Nephron progenitor cell (in vitro differentiated cells): ENCODE results near the gene MAG.

Experiments used
- DNase-seq: peaks from one replicate; pipeline ENCODE4 v3.0.0; 2021
- H3K27ac Mint-ChIP-seq: 2 replicates; pipeline ENCODE4 v1.8.0; 2021; ENCODE audit warnings: mild to moderate bottlenecking, moderate library complexity, mixed read lengths
- H3K27me3 Mint-ChIP-seq: 2 replicates; pipeline ENCODE4 v1.8.0; 2021; ENCODE audit warnings: mild to moderate bottlenecking, low read depth, mixed read lengths; ENCODE audit not compliant: poor library complexity
- H3K36me3 Mint-ChIP-seq: 2 replicates; pipeline ENCODE4 v1.8.0; 2021; ENCODE audit warnings: low read depth, mixed read lengths
- H3K4me1 Mint-ChIP-seq: 2 replicates; pipeline ENCODE4 v1.8.0; 2021; ENCODE audit warnings: mixed read lengths
- H3K4me3 Mint-ChIP-seq: 2 replicates; pipeline ENCODE4 v1.8.0; 2021; ENCODE audit warnings: mild to moderate bottlenecking, moderate library complexity, mixed read lengths
- H3K9me3 Mint-ChIP-seq: 2 replicates; pipeline ENCODE4 v1.8.0; 2021; ENCODE audit warnings: mild to moderate bottlenecking, moderate library complexity, mixed read lengths
- TF ChIP-seq, protein P1 (sequence below): fragments of 200-600 bp; sonication (generic); IDR thresholded peaks from 2 replicates; pipeline ENCODE4 v1.5.0; 2021; ENCODE audit warnings: antibody characterized with exemption

MAG gene

DNA sequence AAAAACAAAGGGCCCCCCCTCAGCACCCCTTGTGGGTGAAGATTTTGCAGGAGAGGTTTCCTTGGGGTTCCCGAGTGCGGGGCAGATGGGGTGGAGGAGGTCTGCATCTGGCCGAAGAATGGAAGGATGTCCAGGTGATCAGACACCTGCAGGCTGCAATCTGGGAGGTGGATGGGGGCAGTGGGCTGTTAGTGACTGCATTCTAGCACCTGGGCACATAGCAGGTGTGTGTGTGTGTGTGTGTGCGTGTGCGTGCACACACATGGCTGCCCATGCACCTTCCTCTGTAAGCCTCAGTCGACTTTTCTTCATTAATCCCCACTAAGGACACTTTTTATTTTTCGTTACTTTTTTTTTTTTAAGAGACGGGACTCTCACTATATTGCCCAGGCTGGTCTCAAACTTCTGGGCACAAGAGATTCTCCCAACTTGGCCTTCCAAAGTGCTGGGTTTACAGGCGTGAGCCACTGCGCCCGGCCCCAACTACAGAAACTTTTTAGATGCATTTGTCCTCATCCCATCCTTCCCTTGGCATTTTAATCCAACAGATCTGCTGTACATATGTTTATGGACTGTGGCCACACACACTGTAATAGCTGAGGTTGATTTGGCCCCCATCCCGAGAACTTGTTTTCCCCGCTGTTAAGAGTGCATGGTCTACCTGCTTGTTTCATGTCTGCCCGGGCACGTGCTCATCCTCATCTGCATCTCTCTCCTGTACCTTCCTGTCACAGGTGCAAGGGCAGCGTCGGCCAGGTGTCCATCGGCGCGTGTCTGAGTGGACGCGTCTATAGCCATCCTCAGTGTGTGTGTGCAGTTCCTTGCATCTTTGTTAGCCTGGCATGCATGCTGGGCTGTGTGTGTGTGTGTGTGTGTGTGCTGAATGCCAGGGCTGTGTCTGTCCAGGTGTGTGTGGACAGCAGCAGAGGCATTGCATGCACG is 731 bp downstream of the MAG start:
- Mint-ChIP-seq H3K27me3 (peaks cover 13% of the 10 kb centered on the region), H3K4me1 (peaks cover 20% of the 10 kb centered on the region), H3K36me3 (no peaks in the 10 kb centered on the region), H3K4me3 (no peak overlapping the region), H3K27ac (no peak overlapping the region), H3K9me3 (no peaks in the 10 kb centered on the region)
- TF ChIP-seq, protein P1, sequence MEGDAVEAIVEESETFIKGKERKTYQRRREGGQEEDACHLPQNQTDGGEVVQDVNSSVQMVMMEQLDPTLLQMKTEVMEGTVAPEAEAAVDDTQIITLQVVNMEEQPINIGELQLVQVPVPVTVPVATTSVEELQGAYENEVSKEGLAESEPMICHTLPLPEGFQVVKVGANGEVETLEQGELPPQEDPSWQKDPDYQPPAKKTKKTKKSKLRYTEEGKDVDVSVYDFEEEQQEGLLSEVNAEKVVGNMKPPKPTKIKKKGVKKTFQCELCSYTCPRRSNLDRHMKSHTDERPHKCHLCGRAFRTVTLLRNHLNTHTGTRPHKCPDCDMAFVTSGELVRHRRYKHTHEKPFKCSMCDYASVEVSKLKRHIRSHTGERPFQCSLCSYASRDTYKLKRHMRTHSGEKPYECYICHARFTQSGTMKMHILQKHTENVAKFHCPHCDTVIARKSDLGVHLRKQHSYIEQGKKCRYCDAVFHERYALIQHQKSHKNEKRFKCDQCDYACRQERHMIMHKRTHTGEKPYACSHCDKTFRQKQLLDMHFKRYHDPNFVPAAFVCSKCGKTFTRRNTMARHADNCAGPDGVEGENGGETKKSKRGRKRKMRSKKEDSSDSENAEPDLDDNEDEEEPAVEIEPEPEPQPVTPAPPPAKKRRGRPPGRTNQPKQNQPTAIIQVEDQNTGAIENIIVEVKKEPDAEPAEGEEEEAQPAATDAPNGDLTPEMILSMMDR: no peak
- no peak for DNase-seq

DNA sequence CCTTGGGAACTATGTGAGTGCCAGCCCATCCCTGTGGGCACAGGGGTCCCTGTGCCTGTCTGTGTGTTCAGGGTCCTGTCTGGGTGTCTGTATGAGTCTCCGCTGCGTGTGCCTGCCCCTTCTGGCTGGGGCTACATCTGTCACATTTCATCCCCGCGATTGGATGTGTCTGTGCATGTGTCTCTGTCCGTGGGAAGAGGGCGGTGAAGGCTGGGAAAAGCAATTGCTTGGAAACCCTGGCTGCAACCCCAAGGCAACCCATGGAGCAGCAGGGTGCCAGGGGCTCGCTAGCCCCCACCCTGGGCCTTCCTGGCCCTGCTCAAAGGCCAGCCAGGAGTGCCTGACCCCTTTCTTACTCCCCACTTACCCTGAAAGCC is 1.4 kb downstream of the MAG start:
- Mint-ChIP-seq H3K36me3 (no peaks in the 10 kb centered on the region), H3K27me3 (peaks cover 13% of the 10 kb centered on the region), H3K27ac (no peak overlapping the region), H3K4me1 (peaks cover 20% of the 10 kb centered on the region), H3K4me3 (no peak overlapping the region), H3K9me3 (no peaks in the 10 kb centered on the region)
- no peak for DNase-seq
- TF ChIP-seq, protein P1: no peak

DNA sequence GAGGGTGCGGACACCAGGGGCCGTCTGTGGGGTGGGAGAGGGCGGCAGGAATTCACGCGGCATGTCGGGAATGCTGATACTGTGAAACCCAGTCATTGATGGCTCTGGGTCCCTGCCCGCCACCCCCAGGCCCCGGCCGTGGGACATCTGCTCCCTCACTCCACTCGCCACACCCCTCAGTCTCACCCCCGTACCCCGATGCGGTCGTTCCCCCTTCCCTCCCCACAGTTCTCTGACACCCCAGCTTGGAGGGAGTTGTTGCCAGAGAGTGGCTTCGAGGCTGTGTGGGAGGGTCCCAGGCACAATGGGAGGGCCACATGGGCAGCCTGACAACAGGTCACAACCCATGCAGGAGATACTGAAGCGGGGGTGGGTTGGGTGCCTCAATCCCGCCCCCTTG is 1.8 kb downstream of the MAG start:
- TF ChIP-seq, protein P1: no peak
- DNase-seq: no peak
- Mint-ChIP-seq H3K4me3 (no peak overlapping the region), H3K27ac (no peak overlapping the region), H3K9me3 (no peaks in the 10 kb centered on the region), H3K36me3 (no peaks in the 10 kb centered on the region), H3K27me3 (peaks cover 13% of the 10 kb centered on the region), H3K4me1 (peaks cover 20% of the 10 kb centered on the region)

DNA sequence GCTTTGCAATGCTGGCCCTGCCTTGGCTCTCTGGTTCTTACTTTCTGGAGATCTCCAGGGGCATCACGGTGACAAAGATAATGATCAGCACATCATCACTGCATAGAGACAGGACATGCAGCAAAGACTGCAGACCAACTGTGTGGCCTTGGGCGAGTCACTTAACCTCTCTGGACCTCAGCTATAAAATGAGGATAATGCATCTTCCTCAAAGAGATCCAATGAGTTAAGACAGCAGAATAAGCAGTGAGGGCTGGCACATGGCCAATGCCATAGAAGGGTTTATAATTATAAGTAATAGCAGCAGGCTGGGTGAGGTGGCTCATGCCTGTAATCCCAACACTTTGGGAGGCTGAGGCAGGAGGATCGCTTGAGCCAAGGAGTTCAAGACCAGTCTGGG is 2.4 kb downstream of the MAG start:
- Mint-ChIP-seq H3K27me3 (peaks cover 13% of the 10 kb centered on the region), H3K4me3 (no peak overlapping the region), H3K36me3 (no peaks in the 10 kb centered on the region), H3K9me3 (no peaks in the 10 kb centered on the region), H3K27ac (no peak overlapping the region), H3K4me1 (peaks cover 15% of the 10 kb centered on the region)
- no peak for DNase-seq
- TF ChIP-seq, protein P1: no peak

DNA sequence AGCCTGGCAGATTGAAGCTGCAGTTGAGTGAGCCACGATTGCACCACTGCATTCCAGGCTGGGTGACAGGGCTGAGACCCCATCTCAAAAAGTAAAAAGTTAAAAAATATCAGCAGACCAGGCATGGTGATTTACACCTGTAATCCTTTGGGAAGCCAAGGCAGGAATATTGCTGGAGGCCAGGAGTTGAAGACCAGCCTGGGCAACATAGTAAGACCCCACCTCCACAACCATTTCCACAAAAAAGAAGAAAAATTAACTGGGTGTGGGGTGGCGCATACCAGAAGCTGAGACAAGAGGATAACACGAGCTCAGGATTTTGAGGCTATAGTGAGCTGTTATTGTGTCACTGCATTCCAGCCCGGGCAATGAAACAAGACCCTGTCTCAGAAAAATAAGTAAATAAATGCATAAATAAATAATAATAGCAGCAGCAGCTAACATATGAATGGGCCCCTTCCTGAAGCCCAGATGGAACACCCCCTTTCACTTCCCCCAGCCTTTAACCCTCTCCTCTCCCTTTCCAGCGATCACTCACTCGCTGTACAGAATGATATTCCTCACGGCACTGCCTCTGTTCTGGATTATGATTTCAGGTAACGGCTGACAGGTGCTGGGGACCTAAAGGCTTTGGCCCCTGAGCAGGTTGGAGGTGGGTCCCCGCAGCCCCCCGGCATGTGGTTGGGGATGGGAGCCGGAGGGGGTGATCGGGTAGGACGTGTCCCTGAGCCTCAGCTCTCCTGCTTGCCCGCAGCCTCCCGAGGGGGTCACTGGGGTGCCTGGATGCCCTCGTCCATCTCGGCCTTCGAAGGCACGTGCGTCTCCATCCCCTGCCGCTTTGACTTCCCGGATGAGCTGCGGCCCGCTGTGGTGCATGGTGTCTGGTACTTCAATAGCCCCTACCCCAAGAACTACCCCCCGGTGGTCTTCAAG is 3.2 kb downstream of the MAG start:
- TF ChIP-seq, protein P1: no peak
- no peak for DNase-seq
- no peak overlapping the region for H3K4me3 Mint-ChIP-seq
- peaks cover 12% of the 10 kb centered on the region for H3K4me1 Mint-ChIP-seq
- no peaks in the 10 kb centered on the region for H3K9me3 Mint-ChIP-seq
- peaks cover 13% of the 10 kb centered on the region for H3K27me3 Mint-ChIP-seq
- no peak overlapping the region for H3K27ac Mint-ChIP-seq
- no peaks in the 10 kb centered on the region for H3K36me3 Mint-ChIP-seq
